GM19238 (cell line): ENCODE measurements around the gene KRTAP23-1.

ENCODE experiments used
- DNase-seq: peaks from one replicate; pipeline ENCODE4 v3.0.0; 2011; ENCODE audit warnings: low spot score; ENCODE audit not compliant: insufficient read length

Gene KRTAP23-1, protein sequence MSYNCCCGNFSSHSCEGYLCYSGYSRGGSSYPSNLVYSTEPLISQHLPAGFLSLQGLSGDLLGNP

DNA sequence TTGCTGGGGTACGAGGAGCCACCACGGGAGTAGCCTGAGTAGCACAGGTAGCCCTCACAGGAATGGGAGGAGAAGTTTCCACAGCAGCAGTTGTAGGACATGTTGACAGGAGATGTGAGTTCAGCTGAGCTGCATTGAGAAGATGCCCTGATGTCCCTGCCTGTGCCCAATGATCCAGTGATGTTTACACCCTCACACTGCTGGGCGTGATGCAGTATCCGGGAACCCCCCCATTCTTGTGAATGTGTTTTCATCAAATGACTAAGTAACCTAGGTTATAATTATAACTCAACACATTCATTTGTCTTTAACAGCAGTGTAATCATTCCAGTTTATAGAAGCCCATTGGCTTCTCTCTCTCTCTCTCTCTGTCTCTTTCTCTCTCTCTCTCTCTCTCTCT is at the start of gene KRTAP23-1:
TSS of gene KRTAP23-1 (minus strand) at position 101 of the 400 bp plus-strand sequence. CDS start at position 101, 0 bp downstream.
- DNase-seq: no peak

DNA sequence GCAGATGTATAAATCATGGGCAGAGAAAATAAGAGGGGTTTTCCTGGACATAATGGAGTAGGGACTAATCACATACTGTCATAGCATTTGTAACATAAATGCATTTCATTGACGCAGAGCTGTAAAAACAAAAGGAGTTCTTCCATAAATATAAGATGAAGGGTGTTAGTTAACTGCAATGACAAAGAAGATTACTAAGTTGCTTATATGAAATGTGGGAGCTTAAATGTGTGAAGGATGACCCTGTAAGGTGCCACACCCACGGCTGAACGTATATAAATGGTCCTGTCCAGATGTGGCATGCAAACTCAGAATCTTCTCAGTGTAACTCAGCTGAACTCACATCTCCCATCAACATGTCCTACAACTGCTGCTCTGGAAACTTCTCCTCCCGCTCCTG is 47.3 kb upstream of the KRTAP23-1 start, which contains the start of gene KRTAP13-1:
TSS of gene KRTAP13-1 (plus strand) at position 301 of the 400 bp plus-strand sequence. CDS start at position 357, 56 bp downstream.
- DNase-seq: no peak

GRCh38 chr21:30391492-30392025 is 43.2 kb upstream of the KRTAP23-1 start:
- DNase-seq: no peak

DNA sequence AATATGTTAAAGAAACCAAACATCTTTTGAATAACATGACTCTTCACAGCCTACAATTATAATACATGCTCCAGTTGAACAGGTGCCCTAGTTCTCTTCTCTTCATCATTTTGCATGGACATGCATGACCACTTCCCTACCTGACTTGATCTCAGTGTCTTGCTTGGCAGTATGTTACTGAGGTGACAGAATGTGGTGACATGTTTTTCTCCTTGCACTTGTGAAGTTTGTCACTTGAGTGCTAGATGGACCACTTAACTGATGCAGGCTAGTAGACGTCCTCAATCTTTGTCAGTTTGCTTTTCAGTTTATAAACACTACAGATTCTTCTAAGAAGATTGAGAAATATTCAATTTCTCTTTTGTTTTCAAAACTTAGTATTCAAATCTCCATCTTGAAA is 33.8 kb upstream of the KRTAP23-1 start:
- DNase-seq: no peak

GRCh38 chr21:30372139-30372770 is 23.8 kb upstream of the KRTAP23-1 start, which contains the start of gene KRTAP13-2:
KRTAP13-2 (minus strand) TSS chr21:30372271; CDS start chr21:30372213, 58 bp downstream.
- DNase-seq: no peak

DNA sequence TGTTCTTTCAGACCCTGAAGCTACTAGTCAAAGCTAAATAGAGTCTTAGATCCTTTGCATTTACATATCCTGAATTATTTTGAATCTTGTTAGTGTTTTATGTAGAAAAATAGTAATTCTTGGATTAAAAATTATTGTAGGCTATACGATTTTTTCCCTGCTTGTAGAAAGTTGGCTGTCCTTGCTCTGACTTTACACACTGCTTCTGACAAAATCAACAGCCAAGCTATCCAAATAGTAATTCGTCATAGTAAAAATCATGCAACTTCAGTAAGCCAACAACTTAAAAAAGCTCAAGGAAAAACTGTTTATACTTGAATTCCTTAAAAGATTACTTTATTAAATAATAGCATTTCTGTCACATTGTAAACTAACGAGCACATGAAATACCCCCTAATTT is 7.5 kb upstream of the KRTAP23-1 start:
- no peak for DNase-seq

- no peak for DNase-seq
Measured at GRCh38 chr21:30354308-30355005, 6.1 kb upstream of the KRTAP23-1 start.

DNA sequence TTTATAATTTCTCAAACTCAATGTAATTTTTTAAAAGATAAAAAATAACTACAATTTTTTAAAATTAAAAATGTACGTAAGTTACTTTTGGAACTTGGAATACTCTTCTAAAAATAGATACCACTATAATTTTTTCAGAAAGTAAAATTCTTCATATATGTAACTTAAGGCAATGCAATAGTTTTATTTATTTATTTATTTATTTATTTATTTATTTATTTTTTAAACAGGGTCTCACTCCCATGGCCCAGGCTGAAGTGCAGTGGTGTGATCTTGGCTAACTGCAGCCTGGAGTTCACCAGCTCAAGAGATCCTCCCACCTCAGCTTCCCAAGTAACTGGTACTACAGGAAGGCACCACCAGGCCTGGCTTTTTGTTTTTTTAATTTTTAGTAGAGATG is 3.1 kb upstream of the KRTAP23-1 start:
- no peak for DNase-seq

GRCh38 chr21:30349572-30349971 is 1.2 kb upstream of the KRTAP23-1 start:
- no peak for DNase-seq

DNA sequence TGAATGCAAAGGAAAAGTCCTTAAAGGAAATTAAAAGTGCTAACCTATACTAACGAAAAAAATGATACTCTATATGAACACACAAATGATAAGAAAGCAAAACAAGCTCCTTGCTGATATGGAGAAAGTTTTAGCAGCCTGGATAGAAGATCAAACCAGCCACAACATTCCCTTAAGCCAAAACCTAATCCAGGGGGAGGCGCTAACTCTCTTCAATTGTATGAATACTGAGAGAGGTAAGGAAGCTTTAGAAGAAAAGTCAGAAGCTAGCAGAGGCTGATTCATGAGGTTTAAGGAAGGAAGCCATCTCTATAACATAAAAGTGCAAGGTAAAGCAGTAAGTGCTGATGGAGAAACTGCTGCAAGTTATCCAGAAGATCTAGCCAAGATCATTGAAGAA is 3.4 kb downstream of the KRTAP23-1 start:
- DNase-seq: no peak

DNA sequence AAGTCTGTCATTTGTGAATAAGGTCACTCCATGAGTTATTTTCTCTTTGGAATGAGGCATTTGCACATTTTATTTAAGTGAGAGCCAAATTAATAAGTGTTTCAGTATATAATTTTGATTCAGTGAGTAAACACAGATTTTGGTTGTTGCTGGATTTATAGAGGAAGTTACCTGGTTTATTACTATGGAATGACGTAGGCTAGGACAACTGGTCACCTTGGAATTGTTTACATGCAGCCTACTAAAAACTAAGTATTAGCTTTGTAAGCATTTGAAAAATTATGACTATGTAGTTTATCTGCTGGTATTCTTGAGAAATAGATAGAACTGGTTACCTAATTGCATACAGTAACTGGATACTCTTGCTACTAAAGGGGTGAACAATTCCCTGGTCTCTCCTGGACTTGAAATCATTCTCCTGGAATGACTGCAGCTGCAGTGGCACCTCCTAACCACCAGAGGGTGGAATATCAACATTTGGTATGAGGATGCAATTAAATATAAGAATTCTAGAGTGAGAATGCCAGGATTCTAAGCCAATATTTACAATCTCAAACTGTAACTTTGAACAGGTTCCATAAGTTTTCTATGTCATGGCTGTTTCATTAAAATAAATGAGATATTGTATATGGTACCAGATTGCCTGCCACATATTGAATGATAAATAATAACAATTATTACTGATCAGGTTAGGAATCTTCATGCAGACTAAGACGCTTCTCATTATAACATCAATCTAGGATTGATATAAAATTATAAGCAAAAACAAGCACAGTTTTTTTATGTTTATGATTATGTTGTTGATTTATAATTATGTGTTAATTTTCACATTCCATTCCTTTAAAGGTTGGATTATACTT is 7.5 kb downstream of the KRTAP23-1 start:
- DNase-seq: peak; percentile 2

- no peak for DNase-seq
Measured at GRCh38 chr21:30338717-30339116, 9.7 kb downstream of the KRTAP23-1 start.

GRCh38 chr21:30337772-30338171 is 10.6 kb downstream of the KRTAP23-1 start:
- no peak for DNase-seq

DNA sequence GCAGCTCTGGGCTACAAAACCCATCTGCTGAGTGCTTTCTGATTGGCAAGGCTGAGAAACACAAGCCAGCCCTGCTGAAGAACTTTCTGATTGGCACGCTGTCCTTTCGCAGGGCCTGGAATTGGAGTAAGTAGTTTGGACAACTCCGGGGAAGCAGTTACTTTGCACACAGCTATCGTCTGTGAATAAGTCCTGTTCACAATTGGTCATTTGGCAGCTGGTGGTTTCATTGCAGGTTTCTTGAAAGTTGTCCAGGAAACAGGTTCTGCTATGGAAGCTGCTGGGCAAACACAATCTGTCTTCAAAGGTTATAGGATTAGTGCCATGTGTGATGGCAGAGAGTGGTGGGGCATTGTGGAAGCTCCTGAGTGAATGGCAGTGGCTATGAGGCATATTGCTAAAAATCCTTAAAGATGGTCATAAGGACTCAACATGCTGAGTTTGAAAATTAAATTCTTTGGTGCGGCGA is 11.1 kb downstream of the KRTAP23-1 start, which contains the start of gene KRTAP27-1:
TSS of gene KRTAP27-1 (minus strand) at position 419 of the 469 bp plus-strand sequence. CDS start at position 393, 26 bp downstream.
- no peak for DNase-seq

DNA sequence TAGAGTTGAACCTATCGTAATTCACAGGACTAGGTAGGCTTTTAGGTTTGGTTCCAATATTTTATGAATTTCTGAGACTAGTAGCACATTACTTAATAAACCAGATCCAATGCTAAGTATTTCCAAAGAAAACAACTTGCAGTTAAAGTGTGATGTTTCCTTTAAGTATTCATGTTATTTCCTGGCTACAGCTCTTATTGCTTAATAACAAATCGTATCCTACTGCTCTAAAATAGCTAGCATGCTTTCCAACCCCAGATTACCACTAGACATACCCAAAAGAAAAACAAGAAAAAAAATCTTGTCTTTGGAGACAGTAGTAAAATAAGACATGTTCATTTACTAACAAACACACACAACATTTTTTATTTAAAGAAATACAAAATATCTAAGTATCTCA is 11.8 kb downstream of the KRTAP23-1 start:
- DNase-seq: no peak

DNA sequence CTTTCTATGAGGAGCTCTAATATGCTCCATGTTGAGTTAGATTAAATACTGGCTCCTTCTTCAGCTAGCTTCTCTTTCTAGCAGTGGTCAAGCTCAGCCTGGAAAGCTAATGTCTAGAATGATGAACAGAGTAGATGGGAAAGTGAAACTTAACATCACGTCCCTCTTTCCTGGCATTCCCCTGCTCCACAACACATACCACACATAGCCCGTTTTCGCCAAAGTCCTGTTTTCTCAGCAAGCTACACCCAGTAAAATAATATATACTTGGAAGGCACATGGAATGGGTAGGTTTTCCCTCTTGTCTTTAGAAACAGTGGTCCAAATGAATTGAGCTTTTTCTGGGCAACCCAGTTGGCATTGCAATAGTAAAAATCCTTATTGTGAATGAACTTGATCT is 14.7 kb downstream of the KRTAP23-1 start:
- no peak for DNase-seq

- no peak for DNase-seq
Measured at GRCh38 chr21:30332681-30333080, 15.7 kb downstream of the KRTAP23-1 start.

DNA sequence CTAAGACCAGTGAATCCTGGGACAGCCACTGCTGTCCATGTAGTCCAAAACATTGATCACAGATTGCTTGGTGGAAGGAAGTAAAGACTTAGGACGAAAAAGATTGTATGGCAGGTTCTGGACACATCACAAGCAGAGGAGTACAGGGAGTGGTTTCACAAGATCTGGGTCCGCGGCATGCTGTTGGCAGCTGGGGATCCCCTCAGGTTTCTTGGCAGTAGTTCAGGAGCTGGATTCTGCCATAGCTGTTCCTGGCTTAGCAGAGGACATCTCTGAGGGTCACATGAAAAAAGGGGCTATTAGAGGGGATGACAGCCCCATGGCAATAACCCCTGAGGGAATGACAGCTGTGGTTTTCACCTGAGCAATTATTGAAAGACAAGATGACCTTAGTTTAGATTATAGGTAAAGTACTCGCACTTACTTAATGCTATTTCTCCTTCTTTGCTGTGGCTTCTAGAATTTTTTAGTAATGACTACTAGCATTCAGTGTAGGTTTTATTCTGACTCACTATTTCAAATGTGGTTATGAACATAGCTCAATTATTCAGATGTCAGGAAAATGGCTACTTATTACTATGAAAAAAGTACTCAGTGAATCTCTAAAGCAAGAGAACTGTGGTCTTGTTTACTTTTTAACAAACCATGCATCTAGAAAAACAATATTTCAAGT is 19.1 kb downstream of the KRTAP23-1 start:
- DNase-seq: no peak

DNA sequence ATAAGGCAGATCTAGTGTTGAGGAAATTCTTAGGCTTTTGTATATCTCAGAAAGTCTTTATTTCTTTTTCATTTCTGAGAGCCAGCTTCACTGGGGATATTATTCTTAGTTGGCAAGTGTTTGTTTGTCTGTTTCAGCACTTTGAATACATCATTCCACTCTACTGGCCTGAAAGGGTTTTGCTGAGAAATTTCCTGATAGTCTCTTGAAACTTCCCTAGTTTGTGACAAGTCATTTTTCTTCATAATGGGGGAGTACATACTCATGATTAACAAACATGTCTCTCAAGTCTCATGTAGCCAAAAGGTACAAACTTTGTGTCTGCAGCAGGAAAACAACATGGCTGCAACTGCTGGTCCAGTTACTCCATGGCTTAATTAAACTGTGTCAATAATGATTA is 22.0 kb downstream of the KRTAP23-1 start:
- no peak for DNase-seq

DNA sequence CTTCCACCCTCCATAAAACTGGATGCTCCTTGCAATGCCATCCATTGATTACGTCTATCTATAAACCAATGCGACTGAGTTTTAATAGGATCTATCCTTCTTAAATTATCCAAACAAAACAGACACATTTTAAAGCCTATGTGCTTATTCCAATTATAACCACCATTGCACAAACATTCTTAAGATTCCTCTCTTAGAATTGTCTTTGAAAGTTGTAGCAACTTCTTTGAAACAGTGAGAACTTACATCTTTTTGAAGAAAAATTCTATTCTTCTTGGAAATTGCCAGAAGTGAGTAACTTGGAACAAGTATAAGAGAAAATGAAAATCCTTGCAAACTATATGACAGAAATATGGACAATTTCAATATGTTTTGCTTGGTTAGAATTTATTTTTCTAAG is 28.2 kb downstream of the KRTAP23-1 start, which contains the start of gene KRTAP26-1:
TSS of gene KRTAP26-1 (minus strand) at position 101 of the 400 bp plus-strand sequence. CDS start 280 bp downstream, outside the sequence.
- DNase-seq: no peak
